Measurements from ENCODE around the gene YARS1. TPM values are rescaled to one million over a fixed set of nuclear protein-coding genes. Genes with fewer than 3 reads are reported as not detected.
"Not testable (repeated sequence)": the region's sequence is repeated elsewhere in the genome, so short reads cannot be mapped to it uniquely, and the experiment has no call there.

YARS1 gene
- total and polyA plus RNA-seq, 3 donors from 2014 or later: 79.8 to 110 (median 96.6) TPM

DNA sequence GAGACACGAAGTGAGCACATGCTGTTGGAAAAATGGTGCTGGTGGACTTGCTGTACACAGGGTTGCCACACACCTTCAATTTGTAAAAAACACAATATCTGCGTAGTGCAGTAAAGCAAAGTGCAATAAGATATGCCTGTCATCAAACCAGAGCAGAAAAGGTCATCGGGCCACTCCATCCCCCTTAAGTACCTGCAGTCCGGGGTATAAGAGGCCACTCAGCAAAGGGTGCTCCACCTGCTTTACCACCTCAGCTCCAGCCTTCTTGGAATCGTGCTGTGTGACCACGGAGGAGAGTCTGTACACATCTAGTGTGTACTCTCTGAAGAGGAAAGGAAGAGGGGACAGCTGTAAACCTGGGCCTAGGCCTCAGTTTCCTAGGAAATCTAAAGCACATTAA lies 10.9 kb downstream of the YARS1 start:
- 77 to 85% methylated on average over 6 of the region's 6 CpGs for WGBS, 2 donors
- no peaks in the 10 kb centered on the region for H3K36me3 ChIP-seq (ENCODE audit: low read depth, missing control alignments)

GRCh38 chr1:32804460-32804859 lies 12.7 kb downstream of the YARS1 start:
- intact Hi-C loops (cut with DNase I; ENCODE audit: low total_unique reads): not testable (repeated sequence)

More for the DNA sequence above, 10.9 kb downstream of the YARS1 start:
- H3K27ac ChIP-seq: no peak overlapping the region
- no peak for DNase-seq
- TF ChIP-seq CTCF (IDR thresholded peaks at IDR 0.05) (no peak), POLR2A (IDR thresholded peaks at IDR 0.05) (no peak)
- no peaks in the 10 kb centered on the region for H3K9me3 ChIP-seq
- no peaks in the 10 kb centered on the region for H3K27me3 ChIP-seq
- intact Hi-C loops (cut with DNase I; ENCODE audit: low total_unique reads): no loop called here
- no peaks in the 10 kb centered on the region for H3K4me1 ChIP-seq
- H3K4me3 ChIP-seq: no peak overlapping the region

GRCh38 chr1:32801096-32801715 lies 16.0 kb downstream of the YARS1 start:
- no peaks in the 10 kb centered on the region for H3K27me3 ChIP-seq
- H3K4me1 ChIP-seq: no peaks in the 10 kb centered on the region
- no peaks in the 10 kb centered on the region for H3K9me3 ChIP-seq
- intact Hi-C loops (cut with DNase I; ENCODE audit: low total_unique reads): no loop called here
- TF ChIP-seq CTCF (IDR thresholded peaks at IDR 0.05) (no peak), POLR2A (IDR thresholded peaks at IDR 0.05) (no peak)
- 93 to 94% methylated on average over 9 of the region's 9 CpGs for WGBS, 2 donors
- no peak overlapping the region for H3K4me3 ChIP-seq
- no peak overlapping the region for H3K27ac ChIP-seq
- DNase-seq: no peak
- H3K36me3 ChIP-seq (ENCODE audit: low read depth, missing control alignments): no peaks in the 10 kb centered on the region

More at GRCh38 chr1:32804460-32804859, 12.7 kb downstream of the YARS1 start:
- 77% methylated on average over 28 of the region's 30 CpGs; no CpG with 5 or more reads in 1 of the 2 donors for whole genome bisulfite sequencing, 2 donors
- H3K27me3 ChIP-seq; H3K36me3 ChIP-seq (ENCODE audit: low read depth, missing control alignments); H3K4me1 ChIP-seq; DNase-seq; H3K9me3 ChIP-seq; H3K4me3 ChIP-seq; H3K27ac ChIP-seq: not testable (repeated sequence)

DNA sequence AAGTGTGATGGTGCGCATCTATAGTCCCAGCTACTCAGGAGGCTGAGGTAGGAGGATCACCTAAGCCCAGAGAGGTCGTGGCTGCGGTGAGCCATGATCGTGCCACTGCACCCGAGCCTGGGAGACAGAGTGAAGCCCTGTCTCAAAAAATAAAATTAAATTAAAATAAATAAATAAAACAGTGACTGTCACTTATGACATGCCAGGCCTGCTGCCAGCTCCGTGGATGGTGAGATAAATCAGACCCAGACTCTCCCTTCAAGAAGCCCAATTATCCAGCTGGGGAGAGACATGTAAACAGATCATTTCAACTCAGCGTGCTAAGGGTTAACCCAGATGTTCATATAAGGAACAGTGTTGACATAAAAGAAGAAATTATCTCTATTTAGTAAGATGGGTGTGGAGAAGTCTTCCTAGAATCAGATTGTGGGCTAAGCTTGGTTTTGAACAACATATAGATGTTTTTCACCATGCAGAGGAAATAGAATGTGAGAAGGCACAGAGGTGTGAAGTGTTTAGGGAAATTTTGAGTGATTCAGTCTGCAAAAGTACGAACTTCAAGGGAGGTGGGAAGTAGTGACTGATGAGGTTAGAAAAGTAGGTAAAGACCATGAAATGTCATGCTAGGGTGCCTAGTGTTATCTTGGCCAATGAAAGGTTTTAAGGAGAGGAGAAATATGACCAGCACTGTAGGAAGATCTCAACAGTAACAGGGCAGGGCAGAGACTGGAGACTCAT lies 18.3 kb downstream of the YARS1 start:
- 88 to 90% methylated on average over 8 of the region's 8 CpGs for whole genome bisulfite sequencing, 2 donors
- no peak for TF ChIP-seq CTCF (IDR thresholded peaks at IDR 0.05)
- TF ChIP-seq POLR2A (IDR thresholded peaks at IDR 0.05): no peak
- H3K4me1 ChIP-seq: no peaks in the 10 kb centered on the region
- H3K9me3 ChIP-seq: no peaks in the 10 kb centered on the region
- no peak overlapping the region for H3K27ac ChIP-seq
- H3K36me3 ChIP-seq (ENCODE audit: low read depth, missing control alignments): no peaks in the 10 kb centered on the region
- H3K4me3 ChIP-seq: no peak overlapping the region
- intact Hi-C loops (cut with DNase I; ENCODE audit: low total_unique reads): no loop called here
- H3K27me3 ChIP-seq: no peaks in the 10 kb centered on the region
- no peak for DNase-seq

DNA sequence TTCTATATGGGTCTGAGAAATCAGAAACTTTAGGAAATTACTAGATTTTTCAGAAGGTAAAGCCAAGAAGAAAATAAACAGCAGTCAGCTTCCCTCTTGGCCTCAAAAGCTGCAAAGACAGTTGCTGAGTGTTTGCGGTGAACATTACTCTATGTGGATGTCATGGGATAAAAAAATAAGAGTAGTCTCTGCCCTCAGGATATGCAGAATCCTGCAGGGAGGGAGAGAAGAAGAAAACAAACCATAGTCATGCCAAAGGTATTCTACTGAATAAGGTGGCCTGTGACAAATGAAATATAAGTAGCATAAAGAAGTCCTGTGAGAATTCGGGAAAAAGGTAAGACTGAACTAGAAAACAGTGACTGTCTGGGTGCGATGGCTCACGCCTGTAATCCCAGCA lies 19.0 kb downstream of the YARS1 start:
- no peak for TF ChIP-seq POLR2A (IDR thresholded peaks at IDR 0.05)
- TF ChIP-seq CTCF (IDR thresholded peaks at IDR 0.05): no peak
- no peak overlapping the region for H3K27ac ChIP-seq
- H3K27me3 ChIP-seq: no peaks in the 10 kb centered on the region
- intact Hi-C loops (cut with DNase I; ENCODE audit: low total_unique reads): no loop called here
- no peaks in the 10 kb centered on the region for H3K36me3 ChIP-seq (ENCODE audit: low read depth, missing control alignments)
- WGBS, 2 donors: 95 to 98% methylated on average over 4 of the region's 4 CpGs
- H3K4me3 ChIP-seq: no peak overlapping the region
- H3K4me1 ChIP-seq: no peaks in the 10 kb centered on the region
- no peak for DNase-seq
- H3K9me3 ChIP-seq: no peaks in the 10 kb centered on the region
